GM19193 (cell line): ENCODE data around the gene DUT.

Experiments
- POLR2A ChIP-seq: IDR thresholded peaks from 4 replicates; pipeline ENCODE4 v1.6.1; 2011; ENCODE audit not compliant: insufficient read depth, insufficient read length; ENCODE audit errors: extremely low read depth

DUT gene

DNA sequence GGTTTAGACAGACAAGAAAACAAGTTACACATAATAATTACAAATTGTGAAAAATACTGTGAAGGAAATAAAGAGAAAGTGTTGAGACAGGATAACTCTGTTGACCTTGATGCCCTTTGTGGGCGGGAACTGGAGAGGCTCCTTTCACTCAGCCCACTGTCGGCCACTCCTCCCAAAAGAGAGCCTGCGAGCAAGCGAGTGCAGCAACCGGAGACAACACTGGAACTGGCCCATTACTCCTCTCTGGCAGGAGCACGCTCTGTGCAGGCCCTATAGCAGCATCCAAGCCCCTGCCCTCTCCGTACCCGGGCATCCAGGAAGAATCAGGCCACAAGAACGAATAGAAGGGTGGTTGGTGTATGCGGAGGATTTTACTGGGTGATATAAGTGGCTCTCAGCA, 16.2 kb upstream of the DUT start:
- no peak for TF ChIP-seq POLR2A

DNA sequence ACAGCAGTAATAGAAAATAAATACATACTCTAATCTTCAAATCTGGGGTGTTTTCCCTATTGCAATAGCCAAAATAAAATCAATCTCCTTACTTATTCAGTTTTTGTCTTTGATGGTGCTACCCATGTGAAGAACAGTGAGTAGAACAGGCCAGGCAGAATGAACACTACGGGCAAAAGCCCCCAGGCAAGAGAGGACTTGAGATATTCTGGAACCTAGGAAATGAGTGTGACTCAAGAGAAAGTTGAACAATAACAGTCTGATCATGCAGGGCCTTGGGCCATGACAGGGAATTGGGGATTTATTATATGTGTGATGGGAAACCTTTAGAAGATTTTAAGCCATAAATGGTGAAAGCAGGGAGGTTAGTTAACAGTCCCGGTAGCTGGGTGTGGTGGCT, 14.0 kb upstream of the DUT start:
- no peak for TF ChIP-seq POLR2A

DNA sequence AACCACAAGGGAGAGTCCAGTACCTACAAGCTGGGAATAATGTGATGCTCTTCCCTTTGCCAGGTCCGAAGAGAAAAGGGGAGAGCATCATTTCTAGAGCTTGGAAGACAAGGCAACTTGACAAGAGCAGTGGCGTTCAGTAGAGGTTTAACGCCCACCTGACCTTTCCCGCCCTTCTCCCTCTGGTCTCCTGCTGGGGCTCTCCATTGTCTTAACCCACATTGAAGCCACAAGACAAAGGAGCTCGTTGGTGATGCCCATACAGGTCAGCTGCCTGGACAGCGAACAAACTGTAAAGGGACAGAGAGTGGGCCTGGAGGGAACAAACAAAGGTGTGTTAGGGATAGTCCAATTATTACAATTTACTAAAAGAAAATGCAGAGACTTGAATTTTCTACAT, 13.1 kb upstream of the DUT start:
- TF ChIP-seq POLR2A: no peak

DNA sequence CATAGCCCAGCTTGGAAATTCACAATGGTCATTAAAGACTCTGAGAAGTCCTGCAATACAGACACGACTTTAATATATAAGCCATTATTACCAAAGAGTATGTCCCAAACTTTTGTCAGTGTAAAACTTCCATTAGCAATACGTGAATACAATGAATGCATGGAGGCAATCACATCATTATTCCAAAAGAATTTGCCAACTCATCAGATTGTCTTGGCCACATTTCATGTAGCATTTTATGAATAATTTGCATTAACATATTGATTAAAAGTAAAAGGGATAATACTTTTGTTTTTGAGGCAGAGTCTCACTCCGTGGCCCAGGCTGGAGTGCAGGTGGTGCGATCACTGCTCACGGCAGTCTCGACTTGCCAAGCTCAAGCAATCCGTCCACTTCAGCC, 7.9 kb upstream of the DUT start:
- no peak for TF ChIP-seq POLR2A

DNA sequence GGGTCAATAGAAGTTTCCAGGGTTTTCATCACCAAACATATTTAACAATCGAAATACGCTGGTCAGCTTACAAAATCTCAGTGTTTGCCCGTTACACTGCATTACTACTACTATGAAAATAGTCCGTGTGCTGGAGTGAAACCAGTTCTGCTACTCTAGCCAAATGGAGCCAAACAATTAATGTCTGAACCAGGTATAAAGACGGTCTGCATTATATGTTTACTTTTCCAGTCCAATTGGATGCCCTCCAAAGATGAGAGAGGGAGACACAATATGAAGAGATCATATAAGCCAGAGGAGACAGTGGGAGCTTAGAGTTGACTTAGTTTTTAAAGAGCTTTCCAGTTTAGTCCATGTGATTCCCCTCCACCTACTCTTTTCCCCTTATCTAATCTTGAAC, 6.3 kb upstream of the DUT start:
- no peak for TF ChIP-seq POLR2A

DNA sequence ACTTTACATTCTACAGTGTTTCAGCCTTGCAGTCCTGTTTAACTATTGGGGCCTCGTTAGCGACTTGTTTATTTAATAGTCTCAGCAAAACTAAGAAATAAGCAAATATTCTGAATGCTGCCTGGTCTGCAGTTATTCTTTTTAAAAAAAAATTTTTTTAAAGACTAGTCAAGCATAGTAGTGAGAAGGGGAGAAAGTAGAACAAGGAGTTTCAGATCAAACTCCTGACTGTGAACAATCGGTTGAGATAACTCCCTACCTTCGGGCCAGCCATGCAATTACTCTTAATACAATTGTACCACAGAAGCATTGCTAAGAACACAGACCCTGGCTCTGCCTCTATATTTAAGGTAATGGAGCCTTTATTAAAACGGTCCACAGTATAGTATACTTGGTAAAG, 5.8 kb upstream of the DUT start:
- TF ChIP-seq POLR2A: no peak

DNA sequence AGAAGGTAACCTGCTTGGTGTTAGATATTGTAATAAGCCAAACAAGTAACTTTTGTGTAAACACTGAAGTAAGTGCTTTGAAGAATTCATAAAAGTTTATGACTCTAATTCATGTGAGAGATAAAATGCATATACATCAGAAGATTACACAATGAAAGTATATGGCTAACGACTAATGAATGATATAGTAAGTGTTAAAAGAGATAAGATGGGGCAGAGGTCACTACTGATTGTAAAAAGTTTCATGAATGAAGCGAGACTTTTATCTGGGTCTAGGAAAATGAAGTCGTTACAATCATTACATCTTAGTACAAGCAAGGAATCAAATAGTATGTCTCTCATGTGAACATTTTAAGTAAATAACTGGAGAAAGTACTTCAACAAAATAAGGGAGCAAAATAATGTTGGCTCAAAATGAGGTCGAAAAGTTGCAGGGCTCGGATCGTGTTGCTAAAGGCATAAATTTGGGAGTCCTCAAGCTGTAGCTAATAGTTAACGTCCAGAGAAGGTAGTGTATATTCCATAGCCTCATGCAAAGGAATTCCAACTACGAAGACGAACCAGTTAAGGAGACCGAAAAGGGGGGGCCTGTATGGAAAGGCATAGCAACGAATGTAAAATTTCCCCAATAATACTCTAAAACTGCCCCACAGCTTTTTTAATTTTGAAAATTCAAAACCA, 984 bp upstream of the DUT start:
- no peak for TF ChIP-seq POLR2A

DNA sequence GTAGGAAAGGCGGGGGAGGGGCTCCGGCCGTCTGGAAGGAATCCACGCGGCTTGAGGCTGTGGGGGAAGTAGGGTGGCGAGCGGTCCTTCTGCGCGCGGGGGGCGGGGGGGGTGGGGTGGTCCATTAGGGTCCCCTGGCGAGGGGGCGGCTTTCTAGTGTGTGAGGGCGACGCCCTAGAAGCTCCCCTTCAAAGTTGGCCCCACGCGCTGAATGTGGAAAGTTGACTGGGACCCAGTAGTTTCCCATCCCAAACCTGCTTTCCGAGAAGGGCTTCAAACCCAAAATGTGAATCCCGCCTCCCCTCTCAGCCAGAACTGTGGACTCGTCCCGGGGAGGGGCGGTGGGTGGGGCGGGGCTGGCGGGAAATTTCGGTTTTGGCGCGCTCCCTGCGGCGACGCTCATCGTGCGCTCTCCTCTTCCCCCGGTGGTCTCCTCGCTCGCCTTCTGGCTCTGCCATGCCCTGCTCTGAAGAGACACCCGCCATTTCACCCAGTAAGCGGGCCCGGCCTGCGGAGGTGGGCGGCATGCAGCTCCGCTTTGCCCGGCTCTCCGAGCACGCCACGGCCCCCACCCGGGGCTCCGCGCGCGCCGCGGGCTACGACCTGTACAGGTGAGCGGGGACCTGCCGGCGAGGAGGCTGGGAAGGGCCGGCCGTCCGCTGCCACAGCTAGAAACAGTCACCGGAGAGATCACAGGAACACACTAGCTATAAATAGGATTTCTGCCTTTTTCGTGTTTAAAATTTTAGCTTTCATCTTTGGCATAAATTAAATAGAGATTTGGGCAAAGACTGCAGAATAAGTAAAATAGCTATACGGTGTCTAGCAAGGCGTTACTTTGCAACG, 790 bp downstream of the DUT start:
- TF ChIP-seq POLR2A: peak; percentile 47

DNA sequence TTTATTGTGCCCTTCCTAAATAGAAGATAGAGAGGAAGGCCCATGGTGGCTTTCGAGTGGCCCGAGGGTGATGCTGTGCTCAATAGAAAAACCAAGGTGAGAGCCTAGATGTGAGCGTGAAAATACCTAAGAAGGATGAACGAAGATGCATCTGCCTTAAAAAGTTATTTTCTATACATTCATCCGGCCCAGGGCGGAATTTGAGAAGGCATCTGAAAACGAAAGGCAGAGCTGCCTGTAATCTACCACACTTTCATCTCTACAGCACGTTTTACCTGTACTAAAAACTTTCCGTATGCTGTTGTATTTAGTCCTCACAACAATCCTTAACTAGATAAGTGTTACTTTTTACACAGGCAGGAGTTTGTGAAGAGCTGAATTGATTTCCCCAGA, 1.4 kb downstream of the DUT start:
- TF ChIP-seq POLR2A: no peak

DNA sequence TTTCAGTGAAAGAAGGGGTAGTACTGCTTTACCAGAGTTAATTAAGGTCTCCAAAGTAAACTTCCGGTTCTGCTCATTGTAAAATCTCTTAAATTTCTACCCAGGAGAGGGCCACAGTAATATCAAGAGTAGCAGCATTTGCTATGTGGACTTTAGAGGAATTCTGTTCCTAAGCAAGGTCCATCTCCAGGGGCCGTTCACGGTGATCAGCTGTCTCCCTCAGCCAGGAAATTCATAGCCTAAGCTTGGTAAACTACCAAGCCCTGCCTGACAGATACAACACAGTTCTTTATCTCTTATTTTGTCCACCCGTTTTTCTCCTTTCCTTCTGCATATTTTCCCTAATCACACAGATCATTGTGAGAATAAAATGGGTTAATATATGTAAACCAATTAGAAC, 2.3 kb downstream of the DUT start:
- no peak for TF ChIP-seq POLR2A

DNA sequence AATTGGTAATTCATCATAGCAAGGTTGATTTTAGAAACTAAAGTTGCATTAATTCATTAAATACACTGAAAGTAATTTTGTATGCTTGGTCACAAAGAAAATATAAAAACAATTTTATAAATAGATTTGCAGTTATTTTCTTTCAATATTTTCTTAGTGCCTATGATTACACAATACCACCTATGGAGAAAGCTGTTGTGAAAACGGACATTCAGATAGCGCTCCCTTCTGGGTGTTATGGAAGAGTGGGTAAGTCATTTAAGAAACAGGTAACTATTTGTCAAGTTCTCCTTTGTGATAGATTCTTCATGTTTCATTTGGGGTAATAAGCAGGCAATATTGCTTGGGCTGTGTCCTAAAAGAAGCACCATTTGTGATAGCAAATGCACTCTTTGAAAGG, 3.0 kb downstream of the DUT start:
- no peak for TF ChIP-seq POLR2A

DNA sequence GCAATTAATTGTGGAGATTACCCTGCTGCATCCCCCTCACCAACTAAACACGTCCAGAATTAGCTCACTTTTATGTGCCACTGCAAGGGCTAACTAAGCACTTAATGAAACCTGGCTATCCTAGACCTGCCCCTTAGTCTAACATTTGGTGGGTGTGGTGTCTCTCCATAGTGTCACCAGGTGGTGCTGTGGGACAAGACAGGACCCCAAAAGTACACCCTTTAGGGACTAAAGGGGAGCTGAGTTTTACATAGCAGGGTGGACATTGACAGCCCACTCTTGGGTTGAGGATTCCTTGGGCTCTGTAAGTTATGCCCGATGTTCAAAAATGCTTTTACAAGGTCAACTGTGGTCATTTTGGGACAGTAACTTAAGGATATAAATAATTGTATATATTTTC, 5.7 kb downstream of the DUT start:
- TF ChIP-seq POLR2A: no peak

DNA sequence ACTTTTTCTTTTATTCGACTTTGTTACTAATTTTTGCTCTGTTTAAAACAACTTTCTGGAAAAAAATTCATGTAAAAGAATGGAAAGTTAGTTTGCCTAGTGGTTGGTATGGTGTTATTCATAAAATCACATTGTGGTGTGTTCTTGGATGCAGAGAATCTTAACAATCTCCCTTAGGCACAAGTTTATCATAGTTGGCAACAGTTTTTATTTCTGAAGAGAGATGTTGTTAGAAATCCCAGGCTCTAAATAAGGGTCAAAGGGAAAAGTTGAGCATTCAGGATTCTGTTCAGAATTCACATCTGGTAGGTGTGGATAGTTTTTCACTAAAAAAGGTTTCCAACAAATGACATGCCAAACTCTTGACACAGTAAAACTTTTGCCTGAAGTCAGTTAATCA, 6.4 kb downstream of the DUT start:
- TF ChIP-seq POLR2A: no peak

DNA sequence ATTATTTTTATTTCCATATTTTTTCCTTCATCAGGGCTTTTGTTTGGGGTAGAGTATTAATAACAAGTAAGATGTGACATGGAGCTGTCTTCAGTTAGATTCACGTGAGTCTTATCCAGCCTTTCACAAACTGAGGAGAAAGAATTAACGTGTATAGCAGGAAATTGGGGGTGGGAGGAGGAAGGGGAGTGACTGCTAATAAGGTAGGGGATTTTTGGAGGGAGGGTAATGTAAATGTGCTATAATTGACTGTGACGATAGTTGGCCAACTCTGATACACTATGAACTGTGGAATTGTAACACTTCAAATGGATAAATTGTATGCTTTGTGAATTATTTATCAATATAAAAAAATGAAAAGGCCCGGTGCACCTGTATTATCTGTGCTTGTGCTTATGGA, 8.9 kb downstream of the DUT start:
- TF ChIP-seq POLR2A: no peak

DNA sequence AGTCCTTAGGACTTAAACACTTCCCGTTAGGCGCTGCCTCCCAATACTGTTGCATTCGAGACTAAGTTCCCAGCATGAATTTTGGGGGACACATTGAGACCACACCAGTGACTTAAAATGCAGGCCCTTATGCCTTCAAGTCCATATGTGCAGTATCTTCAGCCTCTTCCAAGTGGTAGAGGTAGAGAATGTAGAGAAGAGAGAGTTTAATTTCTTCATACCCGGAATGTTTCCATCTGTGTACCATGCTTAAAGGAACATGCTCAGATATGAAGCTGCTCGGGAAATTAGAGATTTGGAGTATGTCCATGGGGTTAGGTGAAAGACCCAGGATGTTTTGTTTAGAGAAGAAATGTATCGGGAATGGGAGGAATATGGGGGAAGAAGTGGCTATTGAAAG, 12.6 kb downstream of the DUT start:
- TF ChIP-seq POLR2A: no peak

DNA sequence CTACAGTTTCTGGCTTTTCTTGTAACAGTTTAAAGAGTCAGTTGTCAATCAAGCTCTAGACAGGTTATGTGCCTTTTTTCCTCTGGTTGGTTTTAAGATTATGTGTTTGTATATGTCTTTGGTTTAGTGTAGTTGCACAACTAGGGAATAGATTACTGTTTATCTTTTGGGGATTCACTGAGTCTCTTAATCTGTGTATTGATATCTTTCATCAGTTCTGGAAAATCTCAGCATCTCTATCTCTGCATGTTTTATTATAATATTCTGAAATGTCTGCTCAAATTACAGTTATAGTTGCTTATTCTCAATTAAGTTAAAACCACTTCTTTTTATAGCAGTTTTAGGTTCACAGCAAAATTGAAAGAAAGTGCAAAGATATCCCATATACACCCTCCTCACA, 14.3 kb downstream of the DUT start:
- TF ChIP-seq POLR2A: no peak
